Measurements from ENCODE around the gene PLEKHN1.

PLEKHN1 gene

GRCh38 chr1:1023700-1024099 is 57.4 kb downstream of the PLEKHN1 start:
- TF ChIP-seq CTCF (IDR thresholded peaks at IDR 0.05; ENCODE audit: low read length, missing control alignments) = no peak

GRCh38 chr1:1024149-1024770 is 58.0 kb downstream of the PLEKHN1 start:
- no peak overlapping the region for H3K4me3 ChIP-seq (replicated peaks; ENCODE audit: low read depth, low read length)
- no peak for TF ChIP-seq CTCF (IDR thresholded peaks at IDR 0.05; ENCODE audit: low read length, missing control alignments)
- no peak for DNase-seq (ENCODE audit: low read depth)

More at GRCh38 chr1:1023700-1024099, 57.4 kb downstream of the PLEKHN1 start:
- no peak for DNase-seq (ENCODE audit: low read depth)
- no peak overlapping the region for H3K4me3 ChIP-seq (replicated peaks; ENCODE audit: low read depth, low read length)

- no peak for TF ChIP-seq CTCF (IDR thresholded peaks at IDR 0.05; ENCODE audit: low read length, missing control alignments)
- peak; percentile 21 for DNase-seq (ENCODE audit: low read depth)
- H3K4me3 ChIP-seq (replicated peaks; ENCODE audit: low read depth, low read length) = no peak overlapping the region
Measured at GRCh38 chr1:1024771-1025699, 58.8 kb downstream of the PLEKHN1 start.
